Measurements from ENCODE around the gene PRMT7. TPM values are rescaled to one million over a fixed set of nuclear protein-coding genes. Genes with fewer than 3 reads are reported as not detected.

The PRMT7 gene
- total and polyA plus RNA-seq, 2 experiments from 2014 or later: 27.2 to 49.6 TPM

- no peaks in the 10 kb centered on the region for H3K4me1 ChIP-seq (ENCODE audit: insufficient read depth)
- TF ChIP-seq EZH2 (IDR thresholded peaks at IDR 0.05; ENCODE audit: insufficient read depth, poor library complexity, severe bottlenecking) (no peak), EZH2phosphoT487 (IDR thresholded peaks at IDR 0.05; ENCODE audit: insufficient read depth, low read depth) (no peak)
- H3K27me3 ChIP-seq (replicated peaks; ENCODE audit: insufficient read depth): no peaks in the 10 kb centered on the region
- no peak overlapping the region for H3K9ac ChIP-seq
- H2AFZ ChIP-seq: no peak overlapping the region
- H3K79me2 ChIP-seq (ENCODE audit: insufficient read depth): no peaks in the 10 kb centered on the region
- H3K9me3 ChIP-seq (ENCODE audit: low read depth): no peaks in the 10 kb centered on the region
- H3K4me2 ChIP-seq (ENCODE audit: unreplicated experiment): no peak overlapping the region
- no peaks in the 10 kb centered on the region for H4K20me1 ChIP-seq (ENCODE audit: insufficient read depth)
- no peak overlapping the region for H3K27ac ChIP-seq
- no peaks in the 10 kb centered on the region for H3K36me3 ChIP-seq (ENCODE audit: low read depth)
- DNase-seq: no peak
- H3K9me2 ChIP-seq (ENCODE audit: insufficient read depth): no peaks in the 10 kb centered on the region
- H3F3A ChIP-seq (ENCODE audit: insufficient read depth): no peaks in the 10 kb centered on the region
- in situ Hi-C loops (cut with MboI): no loop called here
- H3K4me3 ChIP-seq: no peak overlapping the region
- 91 to 96% methylated on average over 3 of the region's 3 CpGs for WGBS, 2 experiments (ENCODE audit: low coverage in 1 of 2, low lambda C conversion rate in 2 of 2, missing lambda C conversion rate in 2 of 2)
These were observed 61.5 kb downstream of the PRMT7 start for GRCh38 chr16:68372381-68372720.

GRCh38 chr16:68372806-68373205, 62.0 kb downstream of the PRMT7 start:
- Histone ChIP-seq H3K27ac (no peak overlapping the region), H2AFZ (no peak overlapping the region), H3K27me3 (replicated peaks; ENCODE audit: insufficient read depth) (no peaks in the 10 kb centered on the region), H3K9ac (no peak overlapping the region), H3K9me3 (ENCODE audit: low read depth) (no peaks in the 10 kb centered on the region), H3K4me2 (ENCODE audit: unreplicated experiment) (no peak overlapping the region), H3K4me1 (ENCODE audit: insufficient read depth) (no peaks in the 10 kb centered on the region), H3F3A (ENCODE audit: insufficient read depth) (no peaks in the 10 kb centered on the region), H3K36me3 (ENCODE audit: low read depth) (no peaks in the 10 kb centered on the region), H4K20me1 (ENCODE audit: insufficient read depth) (no peaks in the 10 kb centered on the region), H3K4me3 (no peak overlapping the region), H3K79me2 (ENCODE audit: insufficient read depth) (no peaks in the 10 kb centered on the region), H3K9me2 (ENCODE audit: insufficient read depth) (no peaks in the 10 kb centered on the region)
- no peak for DNase-seq
- in situ Hi-C loops (cut with MboI): no loop called here
- TF ChIP-seq EZH2phosphoT487 (IDR thresholded peaks at IDR 0.05; ENCODE audit: insufficient read depth, low read depth) (no peak), EZH2 (IDR thresholded peaks at IDR 0.05; ENCODE audit: insufficient read depth, poor library complexity, severe bottlenecking) (no peak)
- WGBS, 2 experiments (ENCODE audit: low coverage in 1 of 2, low lambda C conversion rate in 2 of 2, missing lambda C conversion rate in 2 of 2): 80 to 81% methylated on average over 8 of the region's 8 CpGs

GRCh38 chr16:68373528-68374245, 62.9 kb downstream of the PRMT7 start:
- WGBS, 2 experiments (ENCODE audit: low coverage in 1 of 2, low lambda C conversion rate in 2 of 2, missing lambda C conversion rate in 2 of 2): 61 to 69% methylated on average over 18 of the region's 18 CpGs
- no peak overlapping the region for H3K4me3 ChIP-seq
- no peaks in the 10 kb centered on the region for H3K9me2 ChIP-seq (ENCODE audit: insufficient read depth)
- no peak for TF ChIP-seq EZH2phosphoT487 (IDR thresholded peaks at IDR 0.05; ENCODE audit: insufficient read depth, low read depth)
- TF ChIP-seq EZH2 (IDR thresholded peaks at IDR 0.05; ENCODE audit: insufficient read depth, poor library complexity, severe bottlenecking): no peak
- no peak overlapping the region for H2AFZ ChIP-seq
- H3K27me3 ChIP-seq (replicated peaks; ENCODE audit: insufficient read depth): no peaks in the 10 kb centered on the region
- H3F3A ChIP-seq (ENCODE audit: insufficient read depth): no peaks in the 10 kb centered on the region
- no peak overlapping the region for H3K4me2 ChIP-seq (ENCODE audit: unreplicated experiment)
- H3K4me1 ChIP-seq (ENCODE audit: insufficient read depth): no peaks in the 10 kb centered on the region
- in situ Hi-C loops (cut with MboI): no loop called here
- H3K36me3 ChIP-seq (ENCODE audit: low read depth): no peaks in the 10 kb centered on the region
- no peaks in the 10 kb centered on the region for H4K20me1 ChIP-seq (ENCODE audit: insufficient read depth)
- H3K27ac ChIP-seq: no peak overlapping the region
- H3K9ac ChIP-seq: no peak overlapping the region
- DNase-seq: no peak
- no peaks in the 10 kb centered on the region for H3K9me3 ChIP-seq (ENCODE audit: low read depth)
- H3K79me2 ChIP-seq (ENCODE audit: insufficient read depth): no peaks in the 10 kb centered on the region

GRCh38 chr16:68374246-68374805, 63.5 kb downstream of the PRMT7 start:
- H4K20me1 ChIP-seq (ENCODE audit: insufficient read depth): no peaks in the 10 kb centered on the region
- H3K79me2 ChIP-seq (ENCODE audit: insufficient read depth): no peaks in the 10 kb centered on the region
- no peak overlapping the region for H3K4me2 ChIP-seq (ENCODE audit: unreplicated experiment)
- H3K4me3 ChIP-seq: no peak overlapping the region
- no peak overlapping the region for H3K9ac ChIP-seq
- H2AFZ ChIP-seq: no peak overlapping the region
- H3K9me2 ChIP-seq (ENCODE audit: insufficient read depth): no peaks in the 10 kb centered on the region
- H3F3A ChIP-seq (ENCODE audit: insufficient read depth): no peaks in the 10 kb centered on the region
- TF ChIP-seq EZH2phosphoT487 (IDR thresholded peaks at IDR 0.05; ENCODE audit: insufficient read depth, low read depth) (no peak), EZH2 (IDR thresholded peaks at IDR 0.05; ENCODE audit: insufficient read depth, poor library complexity, severe bottlenecking) (no peak)
- H3K9me3 ChIP-seq (ENCODE audit: low read depth): no peaks in the 10 kb centered on the region
- no peaks in the 10 kb centered on the region for H3K27me3 ChIP-seq (replicated peaks; ENCODE audit: insufficient read depth)
- no peak for DNase-seq
- no peaks in the 10 kb centered on the region for H3K36me3 ChIP-seq (ENCODE audit: low read depth)
- no peak overlapping the region for H3K27ac ChIP-seq
- in situ Hi-C loops (cut with MboI): no loop called here
- WGBS, 2 experiments (ENCODE audit: low coverage in 1 of 2, low lambda C conversion rate in 2 of 2, missing lambda C conversion rate in 2 of 2): 50 to 58% methylated on average over 10 of the region's 10 CpGs
- no peaks in the 10 kb centered on the region for H3K4me1 ChIP-seq (ENCODE audit: insufficient read depth)
